ENCODE measurements around the gene ELAVL4.

The ELAVL4 gene

GRCh38 chr1:50179639-50180038 is 70.9 kb downstream of the ELAVL4 start:
- Mint-ChIP-seq H3K27me3 (ENCODE audit: low read depth) (no peaks in the 10 kb centered on the region), H3K4me3 (no peak overlapping the region), H3K36me3 (ENCODE audit: low read depth) (no peaks in the 10 kb centered on the region), H3K9me3 (no peaks in the 10 kb centered on the region), H3K27ac (no peak overlapping the region), H3K4me1 (ENCODE audit: low read depth) (no peaks in the 10 kb centered on the region)

GRCh38 chr1:50180367-50180766 is 71.6 kb downstream of the ELAVL4 start:
- Mint-ChIP-seq H3K36me3 (ENCODE audit: low read depth) (no peaks in the 10 kb centered on the region), H3K27ac (no peak overlapping the region), H3K4me1 (ENCODE audit: low read depth) (no peaks in the 10 kb centered on the region), H3K9me3 (no peaks in the 10 kb centered on the region), H3K4me3 (no peak overlapping the region), H3K27me3 (ENCODE audit: low read depth) (no peaks in the 10 kb centered on the region)

GRCh38 chr1:50181027-50181663 is 72.4 kb downstream of the ELAVL4 start:
- H3K27me3 Mint-ChIP-seq (ENCODE audit: low read depth): no peaks in the 10 kb centered on the region
- no peaks in the 10 kb centered on the region for H3K36me3 Mint-ChIP-seq (ENCODE audit: low read depth)
- H3K4me3 Mint-ChIP-seq: no peak overlapping the region
- H3K4me1 Mint-ChIP-seq (ENCODE audit: low read depth): no peaks in the 10 kb centered on the region
- H3K27ac Mint-ChIP-seq: no peak overlapping the region
- H3K9me3 Mint-ChIP-seq: no peaks in the 10 kb centered on the region

GRCh38 chr1:50183378-50184133 is 74.8 kb downstream of the ELAVL4 start:
- H3K9me3 Mint-ChIP-seq: no peaks in the 10 kb centered on the region
- H3K4me3 Mint-ChIP-seq: no peak overlapping the region
- no peaks in the 10 kb centered on the region for H3K36me3 Mint-ChIP-seq (ENCODE audit: low read depth)
- no peaks in the 10 kb centered on the region for H3K27me3 Mint-ChIP-seq (ENCODE audit: low read depth)
- H3K4me1 Mint-ChIP-seq (ENCODE audit: low read depth): no peaks in the 10 kb centered on the region
- no peak overlapping the region for H3K27ac Mint-ChIP-seq

GRCh38 chr1:50189369-50189768 is 80.6 kb downstream of the ELAVL4 start:
- Mint-ChIP-seq H3K9me3 (no peaks in the 10 kb centered on the region), H3K27me3 (ENCODE audit: low read depth) (no peaks in the 10 kb centered on the region), H3K4me3 (no peak overlapping the region), H3K4me1 (ENCODE audit: low read depth) (no peaks in the 10 kb centered on the region), H3K36me3 (ENCODE audit: low read depth) (no peaks in the 10 kb centered on the region), H3K27ac (no peak overlapping the region)

GRCh38 chr1:50193002-50193401 is 84.3 kb downstream of the ELAVL4 start:
- H3K4me3 Mint-ChIP-seq: no peak overlapping the region
- no peaks in the 10 kb centered on the region for H3K4me1 Mint-ChIP-seq (ENCODE audit: low read depth)
- H3K36me3 Mint-ChIP-seq (ENCODE audit: low read depth): no peaks in the 10 kb centered on the region
- H3K27me3 Mint-ChIP-seq (ENCODE audit: low read depth): no peaks in the 10 kb centered on the region
- H3K27ac Mint-ChIP-seq: no peak overlapping the region
- no peaks in the 10 kb centered on the region for H3K9me3 Mint-ChIP-seq

- no peak overlapping the region for H3K4me3 Mint-ChIP-seq
- H3K4me1 Mint-ChIP-seq (ENCODE audit: low read depth): no peaks in the 10 kb centered on the region
- no peaks in the 10 kb centered on the region for H3K9me3 Mint-ChIP-seq
- no peaks in the 10 kb centered on the region for H3K36me3 Mint-ChIP-seq (ENCODE audit: low read depth)
- no peaks in the 10 kb centered on the region for H3K27me3 Mint-ChIP-seq (ENCODE audit: low read depth)
- H3K27ac Mint-ChIP-seq: no peak overlapping the region
These were observed 86.5 kb downstream of the ELAVL4 start for GRCh38 chr1:50195205-50195604.

- H3K9me3 Mint-ChIP-seq: no peaks in the 10 kb centered on the region
- H3K4me3 Mint-ChIP-seq: no peak overlapping the region
- H3K4me1 Mint-ChIP-seq (ENCODE audit: low read depth): no peaks in the 10 kb centered on the region
- H3K27ac Mint-ChIP-seq: no peak overlapping the region
- no peaks in the 10 kb centered on the region for H3K36me3 Mint-ChIP-seq (ENCODE audit: low read depth)
- no peaks in the 10 kb centered on the region for H3K27me3 Mint-ChIP-seq (ENCODE audit: low read depth)
These were observed 87.4 kb downstream of the ELAVL4 start for GRCh38 chr1:50196081-50196480.

- H3K27ac Mint-ChIP-seq: no peak overlapping the region
- no peaks in the 10 kb centered on the region for H3K36me3 Mint-ChIP-seq (ENCODE audit: low read depth)
- H3K4me1 Mint-ChIP-seq (ENCODE audit: low read depth): no peaks in the 10 kb centered on the region
- no peaks in the 10 kb centered on the region for H3K9me3 Mint-ChIP-seq
- no peak overlapping the region for H3K4me3 Mint-ChIP-seq
- no peaks in the 10 kb centered on the region for H3K27me3 Mint-ChIP-seq (ENCODE audit: low read depth)
These were observed 88.5 kb downstream of the ELAVL4 start for GRCh38 chr1:50197216-50197615.

- Mint-ChIP-seq H3K27ac (no peak overlapping the region), H3K4me1 (ENCODE audit: low read depth) (no peaks in the 10 kb centered on the region), H3K36me3 (ENCODE audit: low read depth) (no peaks in the 10 kb centered on the region), H3K27me3 (ENCODE audit: low read depth) (no peaks in the 10 kb centered on the region), H3K9me3 (no peaks in the 10 kb centered on the region), H3K4me3 (no peak overlapping the region)
These were observed 99.6 kb downstream of the ELAVL4 start for GRCh38 chr1:50208315-50208714.

- Mint-ChIP-seq H3K4me1 (ENCODE audit: low read depth) (no peaks in the 10 kb centered on the region), H3K27ac (no peak overlapping the region), H3K9me3 (no peaks in the 10 kb centered on the region), H3K36me3 (ENCODE audit: low read depth) (no peaks in the 10 kb centered on the region), H3K27me3 (ENCODE audit: low read depth) (no peaks in the 10 kb centered on the region), H3K4me3 (no peak overlapping the region)
These were observed 100.0 kb downstream of the ELAVL4 start for GRCh38 chr1:50208756-50209155.

GRCh38 chr1:50209749-50210148 is 101.0 kb downstream of the ELAVL4 start:
- H3K36me3 Mint-ChIP-seq (ENCODE audit: low read depth): no peaks in the 10 kb centered on the region
- H3K4me1 Mint-ChIP-seq (ENCODE audit: low read depth): no peaks in the 10 kb centered on the region
- no peak overlapping the region for H3K4me3 Mint-ChIP-seq
- no peaks in the 10 kb centered on the region for H3K9me3 Mint-ChIP-seq
- no peaks in the 10 kb centered on the region for H3K27me3 Mint-ChIP-seq (ENCODE audit: low read depth)
- no peak overlapping the region for H3K27ac Mint-ChIP-seq

- H3K4me3 Mint-ChIP-seq: no peak overlapping the region
These were observed 104.8 kb downstream of the ELAVL4 start for GRCh38 chr1:50213505-50213904.

GRCh38 chr1:50214717-50215116 is 106.0 kb downstream of the ELAVL4 start:
- Mint-ChIP-seq H3K4me3 (no peak overlapping the region), H3K27ac (no peak overlapping the region), H3K36me3 (ENCODE audit: low read depth) (no peaks in the 10 kb centered on the region), H3K27me3 (ENCODE audit: low read depth) (no peaks in the 10 kb centered on the region), H3K4me1 (ENCODE audit: low read depth) (no peaks in the 10 kb centered on the region), H3K9me3 (no peaks in the 10 kb centered on the region)

More at GRCh38 chr1:50213505-50213904, 104.8 kb downstream of the ELAVL4 start:
- no peaks in the 10 kb centered on the region for H3K27me3 Mint-ChIP-seq (ENCODE audit: low read depth)
- H3K9me3 Mint-ChIP-seq: no peaks in the 10 kb centered on the region
- no peaks in the 10 kb centered on the region for H3K4me1 Mint-ChIP-seq (ENCODE audit: low read depth)
- H3K36me3 Mint-ChIP-seq (ENCODE audit: low read depth): no peaks in the 10 kb centered on the region
- no peak overlapping the region for H3K27ac Mint-ChIP-seq

- no peak overlapping the region for H3K27ac Mint-ChIP-seq
- no peaks in the 10 kb centered on the region for H3K27me3 Mint-ChIP-seq (ENCODE audit: low read depth)
- H3K9me3 Mint-ChIP-seq: peaks cover 3% of the 10 kb centered on the region
- no peaks in the 10 kb centered on the region for H3K4me1 Mint-ChIP-seq (ENCODE audit: low read depth)
- no peak overlapping the region for H3K4me3 Mint-ChIP-seq
- H3K36me3 Mint-ChIP-seq (ENCODE audit: low read depth): no peaks in the 10 kb centered on the region
These were observed 109.8 kb downstream of the ELAVL4 start for GRCh38 chr1:50218344-50219120.

Measured in T-helper 1 cell treated with Interleukin-12 subunit alpha and Interleukin-12 subunit beta and Interleukin-4 antibody, amounts not matched to agents 30 μg/mL and 1 μg/mL, for 36 hours (primary cell).